Measurements from ENCODE around the gene PTPN14. TPM values are rescaled to one million over a fixed set of nuclear protein-coding genes. Genes with fewer than 3 reads are reported as not detected.

PTPN14 gene
- total RNA-seq, 1 experiment from 2014 or later = 88.4 TPM

- TF ChIP-seq ZNF532 (CRISPR knock-in tag; IDR thresholded peaks at IDR 0.05; ENCODE audit: borderline replicate concordance) (no peak), RELA (CRISPR knock-in tag; IDR thresholded peaks at IDR 0.05; ENCODE audit: borderline replicate concordance) (no peak), FOXP1 (CRISPR knock-in tag; IDR thresholded peaks at IDR 0.05; ENCODE audit: borderline replicate concordance) (no peak), TCF7 (CRISPR knock-in tag; IDR thresholded peaks at IDR 0.05; ENCODE audit: low read depth) (no peak), MYBL2 (CRISPR knock-in tag; IDR thresholded peaks at IDR 0.05) (no peak)
Measured at GRCh38 chr1:214553142-214553710, 1.8 kb upstream of the PTPN14 start (continued).

GRCh38 chr1:214552174-214552608 is 789 bp upstream of the PTPN14 start:
- peaks cover 45% of the 10 kb centered on the region for H3K4me1 Mint-ChIP-seq
- CTCF ChIA-PET = interaction anchor here (0.6 to 5.3 kb wide), 10 partner anchors 15 to 220 kb away, joined by 3 to 33 read pairs (median 4); no protein-coding TSS in a partner anchor
- no peaks in the 10 kb centered on the region for H3K27me3 Mint-ChIP-seq (ENCODE audit: low read depth)
- DNase-seq (ENCODE audit: low spot score) (peak; percentile 77), ATAC-seq (peak; percentile 53)
- POLR2A ChIA-PET = interaction anchor here (0.8 to 4.3 kb wide), 19 partner anchors 11 to 235 kb away, joined by 3 to 30 read pairs (median 4); partner anchors contain the start of gene CENPF
- no peaks in the 10 kb centered on the region for H3K36me3 Mint-ChIP-seq
- H3K4me3 Mint-ChIP-seq = peak overlapping the region; percentile 93
- TF ChIP-seq ZNF671 (CRISPR knock-in tag; IDR thresholded peaks at IDR 0.05) = 0 out of 2 replicates have a peak, but pooled peaks have one; percentile 64
- TF ChIP-seq SMAD4 (CRISPR knock-in tag; IDR thresholded peaks at IDR 0.05) = no peak
- no peak for TF ChIP-seq AFF4 (CRISPR knock-in tag; IDR thresholded peaks at IDR 0.05; ENCODE audit: borderline replicate concordance)
- 0 out of 2 replicates have a peak, but pooled peaks have one; percentile 12 for TF ChIP-seq KAT7 (CRISPR knock-in tag; IDR thresholded peaks at IDR 0.05; ENCODE audit: borderline replicate concordance)
- TF ChIP-seq PRDM15 (CRISPR knock-in tag; IDR thresholded peaks at IDR 0.05) = peak; percentile 79
- 0 out of 2 replicates have a peak, but pooled peaks have one; percentile 34 for TF ChIP-seq HMGXB4 (CRISPR knock-in tag; IDR thresholded peaks at IDR 0.05)
- peak; percentile 54; the same call in 1 of the 2 replicates for TF ChIP-seq MAX (CRISPR knock-in tag; IDR thresholded peaks at IDR 0.05)
- peak overlapping the region; percentile 100 for H3K27ac Mint-ChIP-seq
- H3K9me3 Mint-ChIP-seq = no peaks in the 10 kb centered on the region
